GM18498 (cell line): Measurements from ENCODE around the gene LRP1B.
"Not testable (repeated sequence)": the region's sequence is repeated elsewhere in the genome, so short reads cannot be mapped to it uniquely, and the experiment has no call there.

Experiments used
- ATAC-seq: cut with Tn5 transposase; IDR thresholded peaks from one replicate; pipeline ENCODE4 v1.9.1; 2021; ENCODE audit warnings: mild to moderate bottlenecking, moderate library complexity; ENCODE audit not compliant: unreplicated experiment

LRP1B gene

DNA sequence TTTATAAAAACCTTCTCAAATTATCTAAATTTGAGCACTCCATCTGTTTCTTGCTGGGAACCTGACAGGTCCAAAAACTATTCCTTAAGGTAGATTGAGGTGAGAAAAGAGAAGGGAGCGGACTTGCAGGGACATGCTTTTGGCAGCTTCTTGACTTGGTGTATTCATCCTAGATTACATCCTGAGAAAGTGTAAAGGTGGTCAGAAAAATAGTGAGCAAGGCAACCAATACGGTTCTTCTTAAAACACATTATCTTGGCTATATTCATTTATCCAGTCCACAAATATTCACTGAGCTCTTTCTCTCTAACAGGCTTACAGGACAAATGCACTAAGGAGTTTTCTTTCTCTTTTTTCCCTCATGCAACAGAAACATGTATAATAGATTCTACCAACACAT is 230.0 kb downstream of the LRP1B start:
- no peak for ATAC-seq

DNA sequence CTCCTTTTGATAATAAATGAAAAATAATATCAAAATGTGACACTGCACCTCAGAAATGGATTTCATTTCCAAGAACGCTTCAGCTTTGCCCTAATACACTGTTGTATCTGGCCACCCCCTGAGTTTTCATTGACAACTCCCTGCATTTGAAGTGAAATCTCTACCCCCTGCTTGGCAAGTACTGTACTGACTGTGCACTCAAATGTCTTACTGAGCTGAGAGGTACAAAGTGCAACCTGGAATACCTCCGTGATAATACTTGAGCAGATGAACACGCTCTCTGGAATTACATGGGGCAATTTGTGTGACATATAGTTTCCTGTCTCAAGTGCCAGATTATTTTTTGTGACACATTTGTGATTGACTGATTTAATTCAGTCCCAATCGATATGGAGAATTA is 231.1 kb downstream of the LRP1B start:
- no peak for ATAC-seq

DNA sequence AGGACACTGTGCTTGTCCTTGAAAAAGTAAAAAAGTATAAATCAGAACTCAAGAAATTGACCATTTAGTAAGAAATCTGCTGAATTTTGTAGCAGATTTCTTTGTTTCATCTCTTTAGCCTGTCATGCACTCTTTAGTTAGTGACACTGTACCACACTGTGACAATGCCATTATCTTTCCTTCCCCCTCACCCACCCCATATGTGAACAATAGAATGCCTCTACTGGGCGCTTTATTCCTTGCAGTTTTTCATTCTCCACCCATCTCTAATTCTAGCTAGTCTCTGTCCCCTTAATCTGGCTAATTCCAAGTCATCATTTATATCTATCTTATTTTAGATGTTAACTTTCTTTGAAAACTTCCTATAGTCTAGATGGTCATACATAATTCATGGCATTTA is 241.0 kb downstream of the LRP1B start:
- no peak for ATAC-seq

DNA sequence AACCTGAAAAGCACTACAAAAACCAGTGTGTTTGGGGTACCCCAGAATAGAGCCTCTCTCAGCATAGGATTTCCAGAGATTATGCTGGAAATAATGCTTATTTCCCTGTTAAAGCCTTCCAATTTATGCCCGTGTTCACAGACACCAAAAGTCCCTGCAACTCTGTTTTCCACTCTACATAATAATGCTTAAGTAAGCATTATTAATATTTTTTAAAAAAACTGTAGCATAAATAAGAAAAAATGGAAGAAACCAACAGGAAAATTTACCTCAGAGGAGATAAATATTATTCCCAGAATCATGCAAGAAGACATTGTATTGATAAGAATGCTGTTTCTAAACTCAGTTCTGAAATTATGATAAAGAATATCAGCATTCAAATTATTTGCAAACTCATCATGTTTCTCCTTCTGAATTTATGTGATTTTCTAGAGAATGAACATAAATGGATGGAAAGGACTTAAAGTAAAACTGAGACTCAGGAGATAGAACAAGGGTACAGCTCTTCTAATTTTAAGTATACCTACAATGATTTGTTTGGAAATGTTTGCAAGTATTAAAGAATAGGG is 241.7 kb downstream of the LRP1B start:
- no peak for ATAC-seq

DNA sequence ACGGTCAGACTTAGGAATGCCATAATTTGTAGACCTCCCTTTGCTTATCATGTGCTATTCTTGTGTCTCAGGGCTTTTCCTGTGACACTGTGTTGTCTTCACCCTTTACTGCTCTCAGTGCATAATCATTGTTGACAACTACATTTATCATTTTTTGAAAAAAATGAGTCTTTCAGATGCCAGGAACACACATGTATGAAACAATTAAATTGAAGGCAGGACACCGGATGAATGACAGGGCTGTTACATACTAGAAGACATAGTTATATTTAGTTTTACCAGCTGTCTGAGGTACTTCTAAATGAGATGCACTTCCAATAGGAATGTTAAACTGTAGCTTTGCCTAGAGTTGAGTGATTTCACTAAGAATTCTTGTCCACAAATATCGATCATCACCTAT is 243.5 kb downstream of the LRP1B start:
- ATAC-seq, result no peak

DNA sequence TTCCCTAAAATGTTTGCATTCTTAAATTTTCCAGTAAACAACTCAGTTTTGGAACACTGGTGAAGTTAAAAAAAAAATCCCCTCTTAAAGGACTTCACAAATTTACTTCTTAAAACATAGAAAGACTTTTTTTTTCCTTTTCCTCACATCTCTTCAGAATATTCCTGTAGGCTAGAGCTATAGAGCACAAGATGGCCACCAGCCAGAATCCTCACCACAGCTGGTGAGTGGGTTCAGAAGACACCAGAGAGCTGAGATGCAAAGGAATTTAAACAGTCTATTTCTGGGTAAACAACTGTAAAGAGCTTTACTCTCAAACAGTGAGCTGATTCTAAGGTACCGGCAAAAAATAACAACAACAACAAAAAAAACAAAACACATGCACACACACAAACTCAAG is 252.8 kb downstream of the LRP1B start:
- no peak for ATAC-seq

DNA sequence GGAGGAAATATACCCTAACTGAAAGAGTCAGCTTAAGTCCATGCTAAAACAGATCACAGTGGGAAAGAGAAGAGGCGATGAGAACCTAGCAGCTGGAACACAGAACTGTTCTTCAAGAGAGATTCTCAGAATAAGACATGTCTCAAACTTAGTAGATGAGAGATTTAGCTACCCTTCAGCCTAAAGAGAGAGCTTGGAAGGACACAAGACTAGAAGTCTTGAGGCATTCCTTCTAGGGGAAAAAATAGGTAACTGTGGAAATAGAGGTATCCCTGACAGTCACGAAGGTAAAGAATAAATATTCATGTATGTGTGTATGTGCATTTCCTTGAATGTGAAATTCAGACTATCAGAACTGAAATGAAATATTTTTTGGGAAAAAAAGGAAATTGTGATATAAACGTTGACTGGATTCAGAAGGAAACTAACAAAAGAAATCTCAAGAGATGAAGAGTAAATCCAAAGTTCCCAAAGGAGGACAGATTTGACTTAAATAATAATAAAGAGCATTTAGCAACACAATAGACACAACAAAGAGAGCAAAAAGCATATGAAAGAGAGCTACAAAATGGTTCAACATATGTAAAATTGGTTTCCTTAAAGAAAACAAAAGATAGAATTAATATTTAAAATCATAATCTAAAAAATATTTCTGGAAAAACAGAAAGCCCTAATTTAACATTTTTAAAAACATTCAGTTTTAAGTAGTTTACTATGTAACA is 258.7 kb downstream of the LRP1B start:
- no peak for ATAC-seq

DNA sequence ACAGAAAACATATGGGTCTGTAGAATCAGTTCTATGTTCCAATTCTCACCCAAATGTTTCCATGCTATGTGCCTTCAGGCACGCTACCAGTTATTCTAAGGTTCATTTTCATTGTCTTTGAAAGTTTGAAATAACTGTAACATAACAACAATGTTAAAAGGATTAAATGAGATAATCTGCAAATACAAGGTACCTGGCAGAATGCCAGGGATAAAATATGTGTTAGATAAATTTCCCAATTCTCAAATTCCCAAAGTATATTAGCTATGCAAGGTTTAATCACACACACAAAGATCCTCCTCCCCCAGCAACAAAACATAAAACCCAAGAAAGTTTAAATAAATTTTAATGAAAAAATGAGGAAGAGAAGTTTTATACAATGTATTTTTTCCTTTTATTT is 261.2 kb downstream of the LRP1B start:
- no peak for ATAC-seq

DNA sequence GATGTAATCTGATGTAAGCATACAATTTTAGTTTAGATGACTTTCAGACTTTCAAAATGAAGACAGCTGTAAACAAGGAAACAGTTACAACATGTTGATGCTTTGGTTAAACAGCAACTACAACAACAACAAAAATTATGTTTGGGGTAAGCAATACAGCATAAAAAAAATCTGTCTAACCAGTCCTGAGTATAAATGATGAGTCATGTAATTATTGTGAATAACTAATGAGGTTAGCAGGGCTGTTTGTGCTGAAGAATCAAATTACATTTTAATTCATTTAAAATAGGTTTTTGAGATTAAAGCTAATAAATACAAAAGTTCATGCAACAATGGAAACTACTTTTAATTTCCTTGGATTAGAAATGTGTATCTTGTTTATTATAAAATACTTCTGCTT is 266.9 kb downstream of the LRP1B start:
- no peak for ATAC-seq

DNA sequence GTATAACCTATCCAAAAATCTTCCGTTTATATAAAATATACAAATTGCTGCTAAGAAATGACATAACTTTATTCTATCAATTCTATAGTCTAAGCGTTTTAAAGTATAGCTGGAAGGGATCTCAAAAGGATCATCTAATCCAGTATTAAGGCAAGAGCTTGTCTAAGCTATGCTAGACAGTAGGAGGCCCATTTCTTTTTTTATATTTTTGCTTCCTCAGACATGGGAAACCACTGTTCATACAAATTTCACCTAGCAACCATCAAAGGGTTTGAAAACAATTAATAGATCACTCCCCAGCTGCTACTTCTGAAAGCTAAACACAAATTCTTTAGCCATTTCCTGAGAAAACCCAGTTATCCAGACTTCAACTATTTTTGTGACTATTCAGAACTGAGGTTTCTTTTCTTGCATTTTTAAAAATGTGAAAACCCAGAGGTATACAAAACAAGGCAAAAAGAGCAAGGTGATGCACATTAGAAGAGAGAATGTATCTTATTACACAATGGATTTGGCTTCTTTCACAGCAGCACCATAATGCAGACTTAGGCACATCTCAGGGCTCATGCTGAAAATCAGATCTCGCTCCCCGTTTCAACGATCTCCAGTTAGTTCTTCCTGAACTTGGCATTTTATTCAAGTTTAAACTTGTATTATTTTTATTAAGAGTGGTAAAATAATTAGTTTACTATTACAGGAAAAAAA is 274.4 kb downstream of the LRP1B start:
- no peak for ATAC-seq

DNA sequence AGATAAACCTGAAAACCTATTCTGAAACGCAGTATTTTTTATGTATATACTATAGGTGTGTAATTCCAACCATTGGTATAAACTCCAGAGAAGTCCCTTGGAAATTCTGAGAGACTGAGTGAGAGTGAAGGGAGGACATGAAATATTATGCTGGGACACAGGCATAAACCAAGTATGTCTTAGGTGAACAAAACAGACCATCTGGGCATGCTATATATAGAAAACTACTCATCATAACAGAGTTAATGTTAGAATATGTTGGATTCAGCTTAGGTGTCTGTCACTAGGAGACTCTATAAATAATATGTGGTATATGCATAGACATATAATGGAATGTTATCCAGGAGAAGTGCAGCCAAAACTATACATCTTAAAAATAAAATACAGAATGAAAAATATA is 282.6 kb downstream of the LRP1B start:
- ATAC-seq, result no peak

DNA sequence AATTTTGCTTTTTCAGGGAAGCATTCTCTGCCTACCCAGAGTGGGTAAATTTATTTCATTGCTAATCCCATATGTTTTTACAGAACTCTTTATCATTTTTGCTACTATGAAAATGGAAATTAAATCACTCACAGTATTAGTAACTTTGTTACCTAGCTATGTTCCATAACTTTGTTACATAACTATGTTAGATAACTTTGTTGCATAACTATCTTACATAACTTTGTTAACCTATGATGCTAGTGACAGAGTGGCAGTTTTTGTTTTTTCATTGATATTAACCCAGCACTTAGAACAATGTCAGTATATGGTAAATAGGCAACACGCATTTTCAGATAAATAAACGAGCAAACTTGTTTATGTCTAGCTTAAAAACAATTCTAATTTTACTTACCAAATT is 286.6 kb downstream of the LRP1B start:
- ATAC-seq, result no peak

DNA sequence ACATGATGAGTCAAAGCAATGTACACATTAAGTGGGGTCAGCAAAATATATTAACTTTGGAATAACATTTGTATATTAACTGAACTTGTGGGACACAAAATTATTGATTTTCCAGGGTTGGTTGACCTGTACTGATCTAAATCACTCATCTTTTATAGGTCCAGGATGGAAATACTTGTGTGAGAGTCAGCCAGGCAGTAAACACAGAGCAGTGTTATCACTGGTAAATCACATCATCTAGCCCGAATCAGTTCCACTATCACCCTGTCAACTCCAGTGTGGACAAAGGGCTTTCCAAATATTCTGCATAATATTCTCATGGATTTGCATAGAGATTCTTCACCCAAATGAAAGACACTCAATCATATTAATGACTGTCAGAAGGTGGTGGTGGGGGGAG is 295.7 kb downstream of the LRP1B start:
- no peak for ATAC-seq

DNA sequence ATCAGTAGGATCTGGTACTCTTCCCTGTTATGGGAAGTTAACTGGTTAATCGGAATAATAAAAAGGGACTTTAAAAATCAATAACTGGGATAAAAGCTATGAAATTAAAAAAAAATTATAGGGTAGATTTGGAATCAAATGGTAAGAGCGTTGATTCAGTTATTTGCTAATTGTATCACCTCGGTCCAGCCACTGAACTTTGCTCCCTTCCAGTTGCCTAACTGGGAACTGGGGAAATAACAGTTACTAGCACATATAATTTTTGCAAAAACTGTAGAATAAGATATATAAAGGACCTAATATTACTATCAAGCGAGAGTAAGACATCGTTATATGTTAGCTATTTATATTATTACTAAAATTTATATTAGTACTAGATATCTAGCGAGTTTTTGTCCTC is 302.1 kb downstream of the LRP1B start:
- ATAC-seq, result no peak

DNA sequence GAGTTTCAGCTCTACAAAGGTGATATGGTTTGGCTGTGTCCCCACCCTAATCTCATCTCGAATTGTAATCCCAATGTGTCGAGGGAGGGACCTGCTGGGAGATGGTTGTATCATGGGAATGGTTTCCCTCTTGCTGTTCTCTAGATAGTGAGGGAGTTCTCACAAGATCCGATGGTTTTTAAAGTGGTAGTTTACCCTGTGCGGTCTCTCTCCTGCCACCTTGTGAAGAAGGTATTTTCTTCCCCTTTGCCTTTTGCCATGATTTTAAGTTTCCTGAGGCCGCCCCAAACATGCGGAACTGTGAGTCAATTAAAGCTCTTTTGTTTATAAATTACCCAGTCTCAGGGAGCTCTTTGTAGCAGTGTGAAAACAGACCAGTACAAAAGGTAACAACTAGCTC is 306.0 kb downstream of the LRP1B start:
- ATAC-seq, result no peak

DNA sequence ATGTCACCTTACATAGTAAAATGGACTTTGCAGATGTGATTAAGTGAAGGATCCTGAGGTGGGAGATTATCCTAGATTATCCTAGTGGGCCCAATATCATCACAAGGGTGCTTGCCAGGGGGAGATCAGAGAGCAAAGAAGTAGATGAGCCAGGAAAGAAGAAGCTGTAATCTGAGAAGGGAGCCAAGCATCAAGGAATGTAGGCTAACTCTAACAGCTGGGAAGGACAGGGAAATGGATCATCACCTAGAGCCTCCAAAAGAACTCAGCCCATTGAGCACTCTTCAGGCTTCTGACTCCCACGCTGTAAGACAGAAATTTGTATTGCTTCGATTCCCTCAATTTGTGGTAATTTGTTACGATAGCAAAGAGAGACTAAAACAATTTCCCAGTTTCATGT is 309.9 kb downstream of the LRP1B start:
- no peak for ATAC-seq

DNA sequence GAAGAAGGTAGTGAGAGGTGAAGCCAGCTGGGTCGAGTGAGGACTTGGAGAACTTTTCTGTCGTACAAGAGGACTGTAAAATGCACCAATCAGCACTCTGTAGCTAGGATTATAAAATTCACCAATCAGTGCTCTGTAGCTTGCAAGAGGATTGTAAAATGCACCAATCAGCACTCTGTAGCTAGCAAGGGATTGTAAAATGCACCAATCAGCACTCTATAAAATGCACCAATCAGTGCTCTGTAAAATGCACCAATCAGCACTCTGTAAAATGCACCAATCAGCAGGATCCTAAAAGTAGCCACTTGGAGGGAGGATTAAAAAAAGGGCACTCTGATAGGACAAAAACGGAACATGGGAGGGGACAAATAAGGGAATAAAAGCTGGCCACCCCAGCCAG is 315.5 kb downstream of the LRP1B start:
- not testable (repeated sequence) for ATAC-seq

DNA sequence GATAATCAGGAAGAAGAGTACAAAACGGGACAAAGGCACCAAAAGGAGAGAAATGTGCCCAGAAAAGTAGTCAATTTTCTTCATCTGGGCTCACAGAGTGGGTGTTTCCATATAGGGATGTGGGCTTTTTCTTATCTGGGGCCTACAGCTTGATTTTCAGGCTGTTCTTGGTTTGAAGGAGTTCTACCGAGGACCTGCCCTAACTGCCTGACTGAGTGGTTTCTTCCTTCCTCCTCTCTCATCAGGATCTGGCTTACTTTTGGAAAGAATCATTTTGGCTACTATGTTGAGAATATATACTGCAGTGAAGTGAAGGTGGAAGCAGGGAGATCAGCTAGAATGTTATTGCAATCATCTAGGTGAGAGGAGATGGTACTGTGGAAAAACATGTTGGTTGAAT is 316.7 kb downstream of the LRP1B start:
- ATAC-seq, result no peak

DNA sequence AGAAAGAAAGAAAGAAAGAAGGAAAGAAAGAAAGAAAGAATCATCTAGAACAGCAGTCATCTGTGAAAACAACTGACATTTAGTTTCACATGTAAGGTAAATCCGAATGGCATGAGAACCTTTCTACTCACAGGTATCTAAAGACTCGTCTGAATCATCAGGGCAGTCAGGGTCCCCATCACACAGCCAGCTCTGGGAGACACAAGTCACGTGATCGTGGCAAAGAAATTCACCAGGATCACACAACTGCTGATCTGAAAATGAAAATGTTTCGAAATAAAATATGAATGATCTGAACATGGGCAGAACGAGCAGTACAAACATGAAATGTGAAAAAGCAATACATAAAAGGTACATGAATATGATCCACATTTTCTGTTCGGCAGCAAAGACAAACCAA is 320.7 kb downstream of the LRP1B start:
- no peak for ATAC-seq

DNA sequence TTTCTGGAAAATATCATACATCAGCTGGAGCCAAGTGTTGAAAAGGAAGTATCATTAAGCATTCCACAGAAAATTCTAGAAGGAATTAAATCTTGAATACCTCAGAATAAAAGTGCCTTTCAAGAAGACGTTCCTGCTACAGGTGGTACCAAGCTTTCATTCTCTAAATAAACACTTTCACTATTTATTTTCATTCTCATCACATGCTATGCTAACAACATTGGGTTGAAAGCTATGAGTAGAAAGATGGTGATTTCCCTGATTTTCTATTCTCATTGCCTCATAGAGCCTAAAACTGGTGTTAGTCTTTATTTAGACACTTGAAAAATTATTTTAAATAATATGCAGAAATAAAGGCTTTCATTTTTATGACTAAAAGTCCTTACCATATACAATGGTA is 324.7 kb downstream of the LRP1B start:
- ATAC-seq, result no peak

DNA sequence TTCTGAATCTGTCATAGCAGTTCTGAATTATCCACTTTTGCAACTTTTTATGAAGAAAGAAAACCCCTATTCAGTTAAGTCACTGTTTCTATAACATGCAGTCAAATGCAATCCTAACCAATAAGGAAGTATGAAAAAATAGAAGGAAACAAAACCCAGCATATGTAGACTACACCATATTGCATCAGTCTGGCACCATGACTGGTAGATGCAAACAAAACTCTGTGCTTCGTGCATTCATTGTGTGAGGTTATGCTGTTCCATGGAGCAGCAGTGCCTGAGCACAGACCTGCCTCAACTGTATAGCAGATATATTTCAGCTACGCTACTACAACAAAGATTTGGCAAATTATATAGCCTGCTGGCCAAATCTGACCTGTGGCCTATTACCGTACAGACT is 325.5 kb downstream of the LRP1B start:
- no peak for ATAC-seq

DNA sequence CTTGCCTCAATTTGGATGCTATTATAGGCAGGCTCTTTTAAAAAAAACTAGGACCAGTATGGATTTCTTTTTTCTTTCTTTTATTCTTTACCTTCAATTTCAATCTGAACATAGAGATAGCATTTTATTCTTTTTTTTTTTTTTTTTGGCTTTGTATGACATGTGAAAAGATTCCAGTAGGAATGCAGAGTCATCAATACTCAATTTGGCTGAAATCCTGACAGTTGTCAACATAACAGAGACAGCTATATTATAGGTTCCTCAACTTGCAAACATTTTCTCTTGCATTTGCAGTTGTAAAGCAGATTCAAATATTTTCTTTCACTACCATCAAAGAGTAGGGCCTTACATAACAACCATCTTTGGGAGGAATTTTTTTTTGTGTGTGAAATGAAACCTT is 334.4 kb downstream of the LRP1B start:
- no peak for ATAC-seq

DNA sequence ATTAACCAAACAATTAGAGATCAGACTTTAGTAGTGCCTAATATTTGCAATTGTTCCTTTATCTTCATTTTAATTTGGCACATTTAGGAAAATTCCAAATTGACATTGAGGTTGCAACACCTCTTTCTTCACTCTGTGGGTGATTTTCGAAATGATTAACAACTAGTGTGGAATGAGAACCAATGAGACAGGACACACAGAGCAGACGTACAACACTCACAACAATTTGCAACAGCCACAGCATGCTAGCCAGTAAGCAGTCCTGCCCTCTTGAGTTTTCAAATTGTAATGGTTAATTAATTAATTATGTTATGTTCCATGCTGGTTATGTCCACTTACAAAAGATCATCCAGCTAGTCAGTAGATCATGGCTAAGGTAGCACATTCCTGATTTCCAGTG is 339.3 kb downstream of the LRP1B start:
- ATAC-seq, result no peak
